HepG2 (cell line): ENCODE results near the gene NIBAN1. TPM values are rescaled to one million over a fixed set of nuclear protein-coding genes. Genes with fewer than 3 reads are reported as not detected.

ENCODE experiments used
- ATAC-seq: fragments of 200-7000 bp; cut with Tn5 transposase; 3 replicates; pipeline ENCODE4 v1.9.1; 2020; ENCODE audit warnings: mild to moderate bottlenecking, moderate library complexity
- BruUV-seq: library from RNA; stranded (reverse); fragments of 400-500 nt; replicated peaks from 2 replicates; lab custom pipeline; 2021; lab: Mats Ljungman, UMichigan
- CTCF ChIA-PET: fragments of 300-600 bp; formaldehyde crosslinking; extraction: SDS; loops from one replicate; lab custom pipeline; 2021; ENCODE audit warnings: low total read pairs, inconsistent platforms, low intra/inter-chr PET ratio; lab: Yijun Ruan, JAX
- POLR2A ChIA-PET: fragments of 350-600 bp; sonication (Branson Sonifier 250); formaldehyde crosslinking; loops from one replicate; lab custom pipeline; 2020; ENCODE audit warnings: antibody characterized with exemption, inconsistent platforms; lab: Yijun Ruan, JAX
- DNase-seq: peaks from one replicate; pipeline ENCODE4 v3.0.0-alpha.2; 2015; ENCODE audit warnings: low spot score
- FAIRE-seq: peaks from 3 replicates; lab custom pipeline; 2011; peaks lifted over from hg19 to GRCh38; lab: Jason Lieb, UNC
- H2AFZ ChIP-seq: one replicate; pipeline ENCODE4 v1.6.1; 2011; ENCODE audit warnings: low read length, inconsistent platforms
- H3K27ac ChIP-seq: fragments of 300-600 bp; 3 replicates; pipeline ENCODE4 v1.8.0; 2011; ENCODE audit warnings: mixed run types, mild to moderate bottlenecking, mixed read lengths, low read length, inconsistent platforms; ENCODE audit not compliant: insufficient read depth; ENCODE audit errors: extremely low read length
- H3K27me3 ChIP-seq, 2 experiments: fragments of 200-600 bp in 1 of 2; 2 replicates in 1 of 2; 3 replicates in 1 of 2; pipeline versions ENCODE4 v1.6.0 to v1.8.0; 2011; ENCODE audit warnings: low read length in 2 of 2, mild to moderate bottlenecking in 2 of 2, moderate library complexity in 2 of 2, inconsistent platforms in 1 of 2; ENCODE audit not compliant: insufficient read depth in 2 of 2, control insufficient read depth in 1 of 2
- H3K36me3 ChIP-seq, 2 experiments: fragments of 200-600 bp in 1 of 2; replicated peaks in 1 of 2; 2 replicates in 1 of 2; 3 replicates in 1 of 2; pipeline versions ENCODE4 v1.5.1 to v1.8.0; 2011; ENCODE audit warnings: low read length in 2 of 2, inconsistent platforms in 1 of 2; ENCODE audit not compliant: insufficient read depth in 2 of 2, control insufficient read depth in 1 of 2
- H3K4me1 ChIP-seq: 2 replicates; pipeline ENCODE4 v1.5.1; 2012; ENCODE audit warnings: low read length, inconsistent platforms; ENCODE audit not compliant: insufficient read depth
- H3K4me2 ChIP-seq: 2 replicates; pipeline ENCODE4 v1.6.0; 2011; ENCODE audit warnings: low read depth, low read length, inconsistent platforms
- H3K4me3 ChIP-seq, 3 experiments: fragments of 200-600 bp in 1 of 3; sonication (generic), shearing (Covaris generic) in 1 of 3; replicated peaks in 1 of 3; 2 replicates each; pipeline ENCODE4 v1.5.1; 2011 to 2016; ENCODE audit warnings: low read length in 3 of 3, inconsistent platforms in 2 of 3, low read depth in 2 of 3, mild to moderate bottlenecking in 2 of 3, control low read depth in 1 of 3, mixed read lengths in 1 of 3; ENCODE audit not compliant: insufficient read depth in 1 of 3
- H3K79me2 ChIP-seq: one replicate; pipeline ENCODE4 v1.6.1; 2011; ENCODE audit warnings: low read length, inconsistent platforms; ENCODE audit not compliant: insufficient read depth
- H3K9ac ChIP-seq: 2 replicates; pipeline ENCODE4 v1.6.0; 2011; ENCODE audit warnings: mild to moderate bottlenecking, low read depth, low read length, inconsistent platforms; ENCODE audit not compliant: insufficient read depth
- H3K9me3 ChIP-seq: 2 replicates; pipeline ENCODE4 v1.5.1; 2012; ENCODE audit warnings: mild to moderate bottlenecking, low read length
- H4K20me1 ChIP-seq: 2 replicates; pipeline ENCODE4 v1.6.0; 2011; ENCODE audit warnings: inconsistent platforms, mild to moderate bottlenecking, low read length, moderate library complexity; ENCODE audit not compliant: insufficient read depth
- ELF4 ChIP-seq: sonication (generic); formaldehyde crosslinking; IDR thresholded peaks from 2 replicates; pipeline ENCODE4 v1.5.0; 2020; ENCODE audit warnings: missing genetic modification reagents, mild to moderate bottlenecking, moderate library complexity, borderline replicate concordance
- GABPA ChIP-seq, 2 experiments: IDR thresholded peaks; 2 replicates each; pipeline ENCODE4 v1.6.1; 2011 to 2016; ENCODE audit warnings: low read depth in 2 of 2, low read length in 1 of 2, missing biosample characterization in 1 of 2, missing genetic modification characterization in 1 of 2
- JUN ChIP-seq: sonication (generic); formaldehyde crosslinking; IDR thresholded peaks from 2 replicates; pipeline ENCODE4 v1.4.0; 2020; ENCODE audit warnings: mild to moderate bottlenecking, missing genetic modification reagents
- XRCC5 ChIP-seq: fragments of 200-400 bp; formaldehyde crosslinking; optimal IDR thresholded peaks from 2 replicates; pipeline ENCODE3; 2017; ENCODE audit warnings: mild to moderate bottlenecking, low read length
- ZBTB38 ChIP-seq: sonication (generic); formaldehyde crosslinking; IDR thresholded peaks from 2 replicates; pipeline ENCODE4 v1.5.1; 2020; ENCODE audit warnings: mild to moderate bottlenecking, missing genetic modification reagents
- ZC3H4 ChIP-seq: sonication (generic); formaldehyde crosslinking; IDR thresholded peaks from 2 replicates; pipeline ENCODE4 v1.4.0; 2020; ENCODE audit warnings: missing genetic modification reagents, borderline replicate concordance
- ZFY ChIP-seq: sonication (generic); formaldehyde crosslinking; IDR thresholded peaks from 2 replicates; pipeline ENCODE4 v1.4.0; 2020; ENCODE audit warnings: missing genetic modification reagents
- ZMYM3 ChIP-seq: sonication (generic); formaldehyde crosslinking; IDR thresholded peaks from 2 replicates; pipeline ENCODE4 v1.5.1; 2020; ENCODE audit warnings: mild to moderate bottlenecking, missing genetic modification reagents
- ZNF724P ChIP-seq: sonication (generic); formaldehyde crosslinking; IDR thresholded peaks from 2 replicates; pipeline ENCODE4 v1.8.0; 2022; ENCODE audit warnings: missing genetic modification reagents, borderline replicate concordance
- ZNF749 ChIP-seq: sonication (generic); formaldehyde crosslinking; IDR thresholded peaks from 2 replicates; pipeline ENCODE4 v1.8.0; 2022; ENCODE audit warnings: mild to moderate bottlenecking, missing genetic modification reagents, moderate library complexity, borderline replicate concordance
- WGBS: methylation state at CpG from one replicate; pipeline ENCODE4 v1.1.6; 2017; ENCODE audit warnings: low lambda C conversion rate; 5-methylcytosine and 5-hydroxymethylcytosine counted together
- in situ Hi-C: cut with HindIII; loops from 2 replicates; pipeline ENCODE4 v1.10.0; 2017; ENCODE audit warnings: low pct_unique_long_range_greater_than_20kb; ENCODE audit not compliant: extremely low pct_ligation_motif_present
- intact Hi-C: fragments of 100-400 bp; cut with micrococcal nuclease; formaldehyde crosslinking; loops from one replicate; pipeline ENCODE4 v1.10.0; 2022; ENCODE audit not compliant: unreplicated experiment
- polyA plus RNA-seq, 8 experiments: library from polyadenylated mRNA; depleted of rRNA in 3 of 8; stranded (reverse) in 7 of 8; unstranded in 1 of 8; fragments of >200 nt; fragmentation: Illumina TruSeq in 4 of 8; extraction: Trizol in 4 of 8; gene quantifications; 2 replicates each; pipeline versions ENCODE4 v1.2.1 to v1.2.3, GENCODE V29; 2011 to 2016; ENCODE audit warnings: low read depth in 4 of 8, missing spikeins in 1 of 8, mixed read lengths in 1 of 8; ENCODE audit not compliant: insufficient read depth in 1 of 8
- total RNA-seq, 5 experiments: library from RNA; depleted of rRNA; stranded (reverse); fragments of >200 nt; fragmentation: Illumina TruSeq; extraction: Trizol; gene quantifications; 2 replicates each; pipeline ENCODE4 v1.2.3, GENCODE V29; 2016; ENCODE audit warnings: low read depth in 1 of 5
- TF ChIP-seq, protein P1 (sequence below): sonication (generic); formaldehyde crosslinking; IDR thresholded peaks from 2 replicates; pipeline ENCODE4 v1.4.0; 2020; ENCODE audit warnings: missing genetic modification reagents, borderline replicate concordance
- TF ChIP-seq, protein P2 (sequence below): sonication (generic); formaldehyde crosslinking; IDR thresholded peaks from 2 replicates; pipeline ENCODE4 v1.9.0; 2021; ENCODE audit warnings: missing genetic modification reagents, borderline replicate concordance

Gene NIBAN1
- total and polyA plus RNA-seq, 2 of the 13 experiments (the other 11 are each of a cell fraction or from before 2014, with no cell fraction given): not detected

DNA sequence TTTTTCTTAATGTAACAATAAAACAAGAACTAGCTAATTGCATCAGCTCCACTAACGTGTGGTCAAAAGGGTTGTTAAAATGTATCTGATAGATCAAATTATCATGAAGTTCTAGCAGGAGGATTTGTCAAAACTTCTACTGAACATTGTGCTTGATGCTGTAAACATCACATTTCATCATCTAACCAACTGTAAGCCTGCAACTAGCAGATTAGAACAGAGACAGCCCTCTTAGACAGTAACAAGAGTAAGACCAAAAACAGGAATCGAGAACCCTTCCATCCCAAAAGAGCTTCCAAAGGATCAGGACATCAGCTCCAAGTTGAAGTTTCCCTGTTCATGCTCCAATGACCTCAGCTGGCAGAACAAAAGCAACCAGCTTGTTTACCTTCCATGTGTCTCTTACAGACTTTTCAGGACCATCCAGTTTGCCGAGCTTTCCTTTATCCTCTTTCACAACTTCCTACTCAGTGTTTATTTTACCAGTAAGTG lies 44.6 kb downstream of the NIBAN1 start:
- Histone ChIP-seq H3K4me2 (no peak overlapping the region), H3K27ac (no peak overlapping the region), H3K4me1 (no peaks in the 10 kb centered on the region), H3K9me3 (no peaks in the 10 kb centered on the region), H3K36me3 (no peaks in the 10 kb centered on the region), H3K4me3 (no peak overlapping the region), H3K27me3 (no peaks in the 10 kb centered on the region), H3K79me2 (no peaks in the 10 kb centered on the region), H2AFZ (no peak overlapping the region), H4K20me1 (no peaks in the 10 kb centered on the region), H3K9ac (no peak overlapping the region)
- FAIRE-seq: no peak
- in situ Hi-C loops (no loop called here), intact Hi-C loops (no loop called here)
- no peak for DNase-seq
- ChIA-PET CTCF (no interaction called here), POLR2A (no interaction called here)
- BruUV-seq: no TSS peak
- 1% methylated on average over 3 of the region's 3 CpGs for WGBS
- no peak for ATAC-seq
- no peak for TF ChIP-seq ZFY (CRISPR knock-in tag)
- TF ChIP-seq ZC3H4: no peak
- TF ChIP-seq ZNF724P (CRISPR knock-in tag): no peak
- no peak for TF ChIP-seq ELF4 (CRISPR knock-in tag)
- TF ChIP-seq XRCC5: no peak
- TF ChIP-seq, protein P1, sequence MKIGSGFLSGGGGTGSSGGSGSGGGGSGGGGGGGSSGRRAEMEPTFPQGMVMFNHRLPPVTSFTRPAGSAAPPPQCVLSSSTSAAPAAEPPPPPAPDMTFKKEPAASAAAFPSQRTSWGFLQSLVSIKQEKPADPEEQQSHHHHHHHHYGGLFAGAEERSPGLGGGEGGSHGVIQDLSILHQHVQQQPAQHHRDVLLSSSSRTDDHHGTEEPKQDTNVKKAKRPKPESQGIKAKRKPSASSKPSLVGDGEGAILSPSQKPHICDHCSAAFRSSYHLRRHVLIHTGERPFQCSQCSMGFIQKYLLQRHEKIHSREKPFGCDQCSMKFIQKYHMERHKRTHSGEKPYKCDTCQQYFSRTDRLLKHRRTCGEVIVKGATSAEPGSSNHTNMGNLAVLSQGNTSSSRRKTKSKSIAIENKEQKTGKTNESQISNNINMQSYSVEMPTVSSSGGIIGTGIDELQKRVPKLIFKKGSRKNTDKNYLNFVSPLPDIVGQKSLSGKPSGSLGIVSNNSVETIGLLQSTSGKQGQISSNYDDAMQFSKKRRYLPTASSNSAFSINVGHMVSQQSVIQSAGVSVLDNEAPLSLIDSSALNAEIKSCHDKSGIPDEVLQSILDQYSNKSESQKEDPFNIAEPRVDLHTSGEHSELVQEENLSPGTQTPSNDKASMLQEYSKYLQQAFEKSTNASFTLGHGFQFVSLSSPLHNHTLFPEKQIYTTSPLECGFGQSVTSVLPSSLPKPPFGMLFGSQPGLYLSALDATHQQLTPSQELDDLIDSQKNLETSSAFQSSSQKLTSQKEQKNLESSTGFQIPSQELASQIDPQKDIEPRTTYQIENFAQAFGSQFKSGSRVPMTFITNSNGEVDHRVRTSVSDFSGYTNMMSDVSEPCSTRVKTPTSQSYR: no peak
- TF ChIP-seq ZMYM3 (CRISPR knock-in tag): no peak
- no peak for TF ChIP-seq JUN (CRISPR knock-in tag)
- TF ChIP-seq ZNF749 (CRISPR knock-in tag): no peak
- TF ChIP-seq, protein P2, sequence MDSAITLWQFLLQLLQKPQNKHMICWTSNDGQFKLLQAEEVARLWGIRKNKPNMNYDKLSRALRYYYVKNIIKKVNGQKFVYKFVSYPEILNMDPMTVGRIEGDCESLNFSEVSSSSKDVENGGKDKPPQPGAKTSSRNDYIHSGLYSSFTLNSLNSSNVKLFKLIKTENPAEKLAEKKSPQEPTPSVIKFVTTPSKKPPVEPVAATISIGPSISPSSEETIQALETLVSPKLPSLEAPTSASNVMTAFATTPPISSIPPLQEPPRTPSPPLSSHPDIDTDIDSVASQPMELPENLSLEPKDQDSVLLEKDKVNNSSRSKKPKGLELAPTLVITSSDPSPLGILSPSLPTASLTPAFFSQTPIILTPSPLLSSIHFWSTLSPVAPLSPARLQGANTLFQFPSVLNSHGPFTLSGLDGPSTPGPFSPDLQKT: no peak
- no peak for TF ChIP-seq GABPA (IDR thresholded peaks at IDR 0.05; ENCODE audit: low read depth, low read length)
- no peak for TF ChIP-seq GABPA (CRISPR knock-in tag; IDR thresholded peaks at IDR 0.05; ENCODE audit: low read depth)
- no peak for TF ChIP-seq ZBTB38 (CRISPR knock-in tag)
